SK-N-SH treated with all-trans-retinoic acid at 6 μM for 48 hours (cell line): ENCODE data around the gene OLA1.

Experiments used
- ATAC-seq: fragments of 200-7000 bp; cut with Tn5 transposase; 3 replicates; pipeline ENCODE4 v1.9.1; 2020; ENCODE audit warnings: mild to moderate bottlenecking, moderate library complexity
- ARNTL ChIP-seq: fragments of 450-650 bp; formaldehyde crosslinking; IDR thresholded peaks from 2 replicates; pipeline ENCODE4 v1.5.0; 2020; ENCODE audit warnings: low read depth, mild to moderate bottlenecking, moderate library complexity, borderline replicate concordance
- BACH2 ChIP-seq: fragments of 250-450 bp; sonication (Bioruptor Pico); IDR thresholded peaks from 2 replicates; pipeline ENCODE4 v1.9.0; 2021; ENCODE audit warnings: mild to moderate bottlenecking, borderline replicate concordance
- CSDC2 ChIP-seq: fragments of 250-450 bp; sonication (Bioruptor Pico); IDR thresholded peaks from 2 replicates; pipeline ENCODE4 v1.5.0; 2020; ENCODE audit warnings: mild to moderate bottlenecking, moderate library complexity
- CSRNP3 ChIP-seq: fragments of 250-450 bp; sonication (Bioruptor Pico); IDR thresholded peaks from 2 replicates; pipeline ENCODE4 v1.5.1; 2021; ENCODE audit warnings: mild to moderate bottlenecking, moderate library complexity
- ESRRG ChIP-seq: fragments of 250-450 bp; sonication (Bioruptor Pico); IDR thresholded peaks from 2 replicates; pipeline ENCODE4 v1.6.1; 2021; ENCODE audit warnings: mild to moderate bottlenecking
- GLIS3 ChIP-seq: fragments of 250-450 bp; sonication (Bioruptor Pico); IDR thresholded peaks from 2 replicates; pipeline ENCODE4 v1.5.0; 2020; ENCODE audit warnings: mild to moderate bottlenecking, moderate library complexity
- OSR1 ChIP-seq: fragments of 250-450 bp; sonication (Bioruptor Pico); IDR thresholded peaks from 2 replicates; pipeline ENCODE4 v1.8.0; 2022; ENCODE audit warnings: moderate library complexity, mild to moderate bottlenecking, inconsistent platforms
- PPARA ChIP-seq: fragments of 250-450 bp; sonication (Bioruptor Pico); IDR thresholded peaks from 2 replicates; pipeline ENCODE4 v1.5.0; 2020; ENCODE audit warnings: mild to moderate bottlenecking, borderline replicate concordance
- RARB ChIP-seq: fragments of 250-450 bp; sonication (Bioruptor Pico); IDR thresholded peaks from 2 replicates; pipeline ENCODE4 v1.8.0; 2021; ENCODE audit warnings: mild to moderate bottlenecking, moderate library complexity
- SNAI2 ChIP-seq: fragments of 250-450 bp; sonication (Bioruptor Pico); IDR thresholded peaks from 2 replicates; pipeline ENCODE4 v1.5.0; 2020; ENCODE audit warnings: mild to moderate bottlenecking, moderate library complexity
- TCF4 ChIP-seq: fragments of 250-450 bp; sonication (Bioruptor Pico); IDR thresholded peaks from 2 replicates; pipeline ENCODE4 v1.8.0; 2021; ENCODE audit warnings: mild to moderate bottlenecking, moderate library complexity, borderline replicate concordance
- TOX ChIP-seq: fragments of 250-450 bp; sonication (Bioruptor Pico); IDR thresholded peaks from 2 replicates; pipeline ENCODE4 v1.8.0; 2021; ENCODE audit warnings: mild to moderate bottlenecking, moderate library complexity, borderline replicate concordance
- TSHZ2 ChIP-seq: fragments of 250-450 bp; sonication (Bioruptor Pico); IDR thresholded peaks from 2 replicates; pipeline ENCODE4 v1.5.0; 2020; ENCODE audit warnings: mild to moderate bottlenecking, moderate library complexity
- ZC3H10 ChIP-seq: fragments of 250-450 bp; sonication (Bioruptor Pico); IDR thresholded peaks from 2 replicates; pipeline ENCODE4 v1.5.1; 2021; ENCODE audit warnings: mild to moderate bottlenecking, moderate library complexity
- ZFP3 ChIP-seq: fragments of 250-450 bp; sonication (Bioruptor Pico); IDR thresholded peaks from 2 replicates; pipeline ENCODE4 v1.5.0; 2020; ENCODE audit warnings: mild to moderate bottlenecking, moderate library complexity
- ZFP30 ChIP-seq: fragments of 450-650 bp; formaldehyde crosslinking; IDR thresholded peaks from 2 replicates; pipeline ENCODE4 v1.5.0; 2022; ENCODE audit warnings: mild to moderate bottlenecking, moderate library complexity
- ZNF565 ChIP-seq: fragments of 450-650 bp; formaldehyde crosslinking; conservative IDR thresholded peaks from 2 replicates; pipeline ENCODE4 v1.5.0; 2020; ENCODE audit warnings: low read depth, mild to moderate bottlenecking, moderate library complexity
- ZNF70 ChIP-seq: fragments of 450-650 bp; formaldehyde crosslinking; IDR thresholded peaks from 2 replicates; pipeline ENCODE4 v1.5.0; 2020; ENCODE audit warnings: mild to moderate bottlenecking, moderate library complexity
- ZNF8 ChIP-seq: fragments of 450-650 bp; formaldehyde crosslinking; IDR thresholded peaks from 2 replicates; pipeline ENCODE4 v1.5.0; 2020; ENCODE audit warnings: mild to moderate bottlenecking, moderate library complexity
- TF ChIP-seq, protein P1 (sequence below): fragments of 250-450 bp; sonication (Bioruptor Pico); IDR thresholded peaks from 2 replicates; pipeline ENCODE4 v1.8.0; 2020; ENCODE audit warnings: mild to moderate bottlenecking, moderate library complexity, borderline replicate concordance
- TF ChIP-seq, protein P2 (sequence below): fragments of 250-450 bp; sonication (Bioruptor Pico); IDR thresholded peaks from 2 replicates; pipeline ENCODE4 v1.5.1; 2020; ENCODE audit warnings: low read depth, mild to moderate bottlenecking, moderate library complexity

The OLA1 gene

GRCh38 chr2:174083843-174084458, 164.4 kb downstream of the OLA1 start:
- TF ChIP-seq ZFP3 (CRISPR knock-in tag) (no peak), GLIS3 (CRISPR knock-in tag) (no peak), ZNF8 (CRISPR knock-in tag) (no peak), ARNTL (CRISPR knock-in tag) (no peak), ZFP30 (no peak), ZNF565 (CRISPR knock-in tag) (no peak), PPARA (CRISPR knock-in tag) (no peak), OSR1 (CRISPR knock-in tag) (no peak), TCF4 (no peak), TSHZ2 (CRISPR knock-in tag) (no peak), TOX (CRISPR knock-in tag) (no peak), ZC3H10 (no peak)
- TF ChIP-seq, protein P1, sequence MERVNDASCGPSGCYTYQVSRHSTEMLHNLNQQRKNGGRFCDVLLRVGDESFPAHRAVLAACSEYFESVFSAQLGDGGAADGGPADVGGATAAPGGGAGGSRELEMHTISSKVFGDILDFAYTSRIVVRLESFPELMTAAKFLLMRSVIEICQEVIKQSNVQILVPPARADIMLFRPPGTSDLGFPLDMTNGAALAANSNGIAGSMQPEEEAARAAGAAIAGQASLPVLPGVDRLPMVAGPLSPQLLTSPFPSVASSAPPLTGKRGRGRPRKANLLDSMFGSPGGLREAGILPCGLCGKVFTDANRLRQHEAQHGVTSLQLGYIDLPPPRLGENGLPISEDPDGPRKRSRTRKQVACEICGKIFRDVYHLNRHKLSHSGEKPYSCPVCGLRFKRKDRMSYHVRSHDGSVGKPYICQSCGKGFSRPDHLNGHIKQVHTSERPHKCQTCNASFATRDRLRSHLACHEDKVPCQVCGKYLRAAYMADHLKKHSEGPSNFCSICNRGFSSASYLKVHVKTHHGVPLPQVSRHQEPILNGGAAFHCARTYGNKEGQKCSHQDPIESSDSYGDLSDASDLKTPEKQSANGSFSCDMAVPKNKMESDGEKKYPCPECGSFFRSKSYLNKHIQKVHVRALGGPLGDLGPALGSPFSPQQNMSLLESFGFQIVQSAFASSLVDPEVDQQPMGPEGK, result no peak
- TF ChIP-seq, protein P2, sequence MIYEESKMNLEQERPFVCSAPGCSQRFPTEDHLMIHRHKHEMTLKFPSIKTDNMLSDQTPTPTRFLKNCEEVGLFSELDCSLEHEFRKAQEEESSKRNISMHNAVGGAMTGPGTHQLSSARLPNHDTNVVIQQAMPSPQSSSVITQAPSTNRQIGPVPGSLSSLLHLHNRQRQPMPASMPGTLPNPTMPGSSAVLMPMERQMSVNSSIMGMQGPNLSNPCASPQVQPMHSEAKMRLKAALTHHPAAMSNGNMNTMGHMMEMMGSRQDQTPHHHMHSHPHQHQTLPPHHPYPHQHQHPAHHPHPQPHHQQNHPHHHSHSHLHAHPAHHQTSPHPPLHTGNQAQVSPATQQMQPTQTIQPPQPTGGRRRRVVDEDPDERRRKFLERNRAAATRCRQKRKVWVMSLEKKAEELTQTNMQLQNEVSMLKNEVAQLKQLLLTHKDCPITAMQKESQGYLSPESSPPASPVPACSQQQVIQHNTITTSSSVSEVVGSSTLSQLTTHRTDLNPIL (CRISPR knock-in tag), result no peak
- ATAC-seq, result no peak

DNA sequence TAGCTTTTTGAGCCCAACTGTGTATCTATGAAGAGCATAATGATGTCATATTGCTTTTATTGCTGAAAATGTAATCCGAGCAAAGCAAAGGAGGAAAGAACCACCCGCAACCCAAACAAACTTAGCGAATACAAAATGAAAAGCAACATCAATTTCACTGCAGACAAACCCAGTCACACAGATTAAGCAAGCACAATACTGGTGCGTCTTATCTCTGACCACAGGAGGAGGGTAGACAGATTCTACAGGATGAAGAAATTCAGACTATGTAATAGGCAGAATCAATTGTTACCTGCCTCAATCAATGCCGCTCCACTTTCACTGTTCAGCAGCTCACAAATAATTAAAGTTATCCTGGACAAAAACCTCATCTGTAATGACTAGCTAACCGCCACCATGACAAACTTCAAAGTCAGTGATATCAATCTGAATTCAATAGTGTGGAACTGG, 167.6 kb downstream of the OLA1 start:
- ATAC-seq, result no peak
- TF ChIP-seq BACH2 (CRISPR knock-in tag) (no peak), ZC3H10 (no peak), ZNF8 (CRISPR knock-in tag) (no peak), CSRNP3 (no peak), SNAI2 (CRISPR knock-in tag) (no peak), ARNTL (CRISPR knock-in tag) (no peak), OSR1 (CRISPR knock-in tag) (no peak), ZNF565 (CRISPR knock-in tag) (no peak), ZNF70 (CRISPR knock-in tag) (no peak), TSHZ2 (CRISPR knock-in tag) (no peak), RARB (CRISPR knock-in tag) (no peak), ZFP30 (no peak), GLIS3 (CRISPR knock-in tag) (no peak), ESRRG (CRISPR knock-in tag) (no peak), PPARA (CRISPR knock-in tag) (no peak), TCF4 (no peak), CSDC2 (CRISPR knock-in tag) (no peak), TOX (CRISPR knock-in tag) (no peak)
- TF ChIP-seq, protein P2 (CRISPR knock-in tag), result no peak
- TF ChIP-seq, protein P1, result no peak
